Suprapubic skin (tissue), 4 donors: ENCODE results near the gene PDE4D. TPM values are rescaled to one million over a fixed set of nuclear protein-coding genes. Genes with fewer than 3 reads are reported as not detected.

ENCODE experiments used
- DNase-seq, 2 donors: peaks; one replicate each; pipeline ENCODE4 v3.0.0-alpha.2; 2019; ENCODE audit warnings: low spot score in 2 of 2
- H3K27ac ChIP-seq: fragments of 200-600 bp; sonication (generic); one replicate; pipeline ENCODE4 v1.5.1; 2019
- H3K27me3 ChIP-seq: fragments of 200-600 bp; sonication (generic); one replicate; pipeline ENCODE4 v1.5.1; 2019
- H3K36me3 ChIP-seq: fragments of 200-600 bp; sonication (generic); one replicate; pipeline ENCODE4 v1.5.1; 2019
- H3K4me1 ChIP-seq: fragments of 200-600 bp; sonication (generic); one replicate; pipeline ENCODE4 v1.5.1; 2019
- H3K4me3 ChIP-seq: fragments of 200-600 bp; sonication (generic); one replicate; pipeline ENCODE4 v1.5.1; 2019; ENCODE audit warnings: mild to moderate bottlenecking
- H3K9me3 ChIP-seq: fragments of 200-600 bp; sonication (generic); one replicate; pipeline ENCODE4 v1.5.1; 2019
- CTCF ChIP-seq, 2 donors: fragments of 200-600 bp in 1 of 2; fragments of 450-650 bp in 1 of 2; sonication (generic) in 1 of 2; IDR thresholded peaks; one replicate each; pipeline ENCODE4 v1.5.1; 2016 to 2019; ENCODE audit warnings: antibody characterized with exemption in 2 of 2, mild to moderate bottlenecking in 1 of 2, moderate library complexity in 1 of 2
- EP300 ChIP-seq: sonication (generic); formaldehyde crosslinking; IDR thresholded peaks from one replicate; pipeline ENCODE4 v1.6.1; 2017; ENCODE audit warnings: antibody characterized with exemption
- POLR2A ChIP-seq, 2 donors: fragments of 450-650 bp; IDR thresholded peaks; one replicate each; pipeline ENCODE4 v1.6.1; 2017; ENCODE audit warnings: antibody characterized with exemption in 2 of 2, mild to moderate bottlenecking in 2 of 2, moderate library complexity in 2 of 2
- POLR2AphosphoS5 ChIP-seq, 3 donors: sonication (generic); formaldehyde crosslinking; IDR thresholded peaks; one replicate each; pipeline ENCODE4 v1.6.1; 2017; ENCODE audit warnings: antibody characterized with exemption in 3 of 3
- WGBS: methylation state at CpG from one replicate; pipeline ENCODE4 v1.1.5; 2018; 5-methylcytosine and 5-hydroxymethylcytosine counted together
- total RNA-seq, 4 donors: library from RNA; depleted of rRNA; stranded (reverse); fragments of >200 nt; gene quantifications; one replicate each; pipeline ENCODE4 v1.1.0, GENCODE V29; 2016

The PDE4D gene
- total RNA-seq, 4 donors from 2014 or later: 26.8 to 57.2 (median 29.9) TPM

GRCh38 chr5:59095480-59095879 lies 798.0 kb downstream of the PDE4D start:
- H3K36me3 ChIP-seq: no peaks in the 10 kb centered on the region
- no peak overlapping the region for H3K4me3 ChIP-seq
- TF ChIP-seq CTCF (IDR thresholded peaks at IDR 0.05): no peak
- no peaks in the 10 kb centered on the region for H3K9me3 ChIP-seq
- H3K27me3 ChIP-seq: no peaks in the 10 kb centered on the region
- DNase-seq: no peak
- no peak overlapping the region for H3K27ac ChIP-seq
- 47% methylated on average over 1 of the region's 1 CpG for WGBS
- H3K4me1 ChIP-seq: no peaks in the 10 kb centered on the region

GRCh38 chr5:59094864-59095263 lies 798.7 kb downstream of the PDE4D start:
- Histone ChIP-seq H3K27ac (no peak overlapping the region), H3K4me1 (no peaks in the 10 kb centered on the region), H3K4me3 (no peak overlapping the region), H3K9me3 (no peaks in the 10 kb centered on the region), H3K27me3 (no peaks in the 10 kb centered on the region), H3K36me3 (no peaks in the 10 kb centered on the region)
- TF ChIP-seq POLR2A (IDR thresholded peaks at IDR 0.05) (no peak), CTCF (IDR thresholded peaks at IDR 0.05) (no peak), EP300 (no peak), POLR2AphosphoS5 (IDR thresholded peaks at IDR 0.05) (no peak)
- no peak for DNase-seq
- WGBS: 70% methylated on average over 2 of the region's 2 CpGs

- Histone ChIP-seq H3K27ac (no peak overlapping the region), H3K4me3 (peak overlapping the region; percentile 25), H3K36me3 (no peaks in the 10 kb centered on the region), H3K4me1 (no peaks in the 10 kb centered on the region), H3K27me3 (no peaks in the 10 kb centered on the region), H3K9me3 (no peaks in the 10 kb centered on the region)
- 84% methylated on average over 6 of the region's 6 CpGs for WGBS
- DNase-seq: no peak
- no peak for TF ChIP-seq POLR2A (IDR thresholded peaks at IDR 0.05)
- TF ChIP-seq POLR2AphosphoS5 (IDR thresholded peaks at IDR 0.05): no peak
- TF ChIP-seq EP300: no peak
- TF ChIP-seq CTCF (IDR thresholded peaks at IDR 0.05): no peak
Measured at GRCh38 chr5:59093329-59093728, 800.2 kb downstream of the PDE4D start.

- H3K4me1 ChIP-seq: no peaks in the 10 kb centered on the region
- DNase-seq: no peak
- no peak overlapping the region for H3K27ac ChIP-seq
- H3K36me3 ChIP-seq: no peaks in the 10 kb centered on the region
- no peaks in the 10 kb centered on the region for H3K27me3 ChIP-seq
- WGBS: 77% methylated on average over 5 of the region's 5 CpGs
- no peaks in the 10 kb centered on the region for H3K9me3 ChIP-seq
- H3K4me3 ChIP-seq: peak overlapping the region; percentile 25
- TF ChIP-seq EP300 (no peak), POLR2AphosphoS5 (IDR thresholded peaks at IDR 0.05) (no peak), POLR2A (IDR thresholded peaks at IDR 0.05) (no peak), CTCF (IDR thresholded peaks at IDR 0.05) (no peak)
Measured at GRCh38 chr5:59092758-59093157, 800.8 kb downstream of the PDE4D start.

GRCh38 chr5:59091965-59092364 lies 801.6 kb downstream of the PDE4D start:
- no peaks in the 10 kb centered on the region for H3K4me1 ChIP-seq
- H3K4me3 ChIP-seq: no peak overlapping the region
- DNase-seq: no peak
- H3K27ac ChIP-seq: no peak overlapping the region
- no peaks in the 10 kb centered on the region for H3K27me3 ChIP-seq
- TF ChIP-seq POLR2A (IDR thresholded peaks at IDR 0.05): no peak
- no peak for TF ChIP-seq CTCF (IDR thresholded peaks at IDR 0.05)
- no peak for TF ChIP-seq EP300
- TF ChIP-seq POLR2AphosphoS5 (IDR thresholded peaks at IDR 0.05): no peak
- H3K9me3 ChIP-seq: no peaks in the 10 kb centered on the region
- 38% methylated on average over 1 of the region's 1 CpG for WGBS
- H3K36me3 ChIP-seq: no peaks in the 10 kb centered on the region
